ENCODE measurements around the gene GPC2. TPM values are rescaled to one million over a fixed set of nuclear protein-coding genes. Genes with fewer than 3 reads are reported as not detected.
A peak's percentile ranks its signal among the peaks of the same experiment; 100 is the strongest.

The GPC2 gene
- polyA plus RNA-seq, 1 donor (not counting 4 experiments of a cell fraction or from before 2014, with no cell fraction given) = 0.55 TPM

GRCh38 chr7:100137851-100138760, 39.1 kb downstream of the GPC2 start:
- Histone ChIP-seq H3K9me1 (ENCODE audit: control insufficient read depth, extremely low read depth, insufficient read depth, low read length) (no peaks in the 10 kb centered on the region), H4K20me1 (ENCODE audit: control insufficient read depth, extremely low read depth, insufficient read depth, low read length) (no peaks in the 10 kb centered on the region), H3K9me3 (ENCODE audit: control insufficient read depth, low read depth, low read length) (no peaks in the 10 kb centered on the region), H3K27me3 (ENCODE audit: control insufficient read depth, extremely low read depth, insufficient read depth, low read length) (no peaks in the 10 kb centered on the region), H2AFZ (ENCODE audit: control insufficient read depth, low read length) (no peak overlapping the region), H3K27ac (ENCODE audit: control insufficient read depth, insufficient read depth, low read length) (no peak overlapping the region), H3K79me2 (ENCODE audit: control insufficient read depth, insufficient read depth, low read length) (no peaks in the 10 kb centered on the region), H3K4me3 (ENCODE audit: control insufficient read depth in 2 of 3, extremely low read depth in 1 of 3, insufficient read depth in 2 of 3, low read depth in 1 of 3, low read length in 3 of 3) (no peak overlapping the region), H3K36me3 (ENCODE audit: control insufficient read depth in 2 of 2, extremely low read depth in 1 of 2, insufficient read depth in 2 of 2, low read length in 2 of 2) (no peaks in the 10 kb centered on the region), H3K4me2 (ENCODE audit: control insufficient read depth, extremely low read depth, insufficient read depth, low read depth, low read length) (no peak overlapping the region), H3K4me1 (ENCODE audit: control insufficient read depth, extremely low read depth, insufficient read depth, low read length) (peaks cover 4% of the 10 kb centered on the region), H3K9ac (ENCODE audit: control insufficient read depth, extremely low read depth, insufficient read depth, low read length) (no peak overlapping the region)
- DNase-seq (ENCODE audit: low read depth, low spot score) (no peak), FAIRE-seq (no peak)
- TF ChIP-seq EZH2 (IDR thresholded peaks at IDR 0.05; ENCODE audit: low read length) (no peak), CTCF (optimal IDR thresholded peaks at IDR 0.05 in 1 of 3, IDR thresholded peaks at IDR 0.05 in 1 of 3, conservative IDR thresholded peaks at IDR 0.05 in 1 of 3; ENCODE audit: extremely low read depth in 1 of 3, insufficient read depth in 2 of 3, low read length in 3 of 3) (no peak)
- dilution Hi-C loops (cut with MboI; ENCODE audit: extremely low pct_ligation_motif_present, low sequenced_read_pairs) = no loop called here

GRCh38 chr7:100132697-100133151, 44.5 kb downstream of the GPC2 start:
- H3K9me3 ChIP-seq (ENCODE audit: control insufficient read depth, low read depth, low read length) = no peaks in the 10 kb centered on the region
- H3K27me3 ChIP-seq (ENCODE audit: control insufficient read depth, extremely low read depth, insufficient read depth, low read length) = no peaks in the 10 kb centered on the region
- no peak overlapping the region for H3K4me2 ChIP-seq (ENCODE audit: control insufficient read depth, extremely low read depth, insufficient read depth, low read depth, low read length)
- H3K79me2 ChIP-seq (ENCODE audit: control insufficient read depth, insufficient read depth, low read length) = no peaks in the 10 kb centered on the region
- H3K9me1 ChIP-seq (ENCODE audit: control insufficient read depth, extremely low read depth, insufficient read depth, low read length) = no peaks in the 10 kb centered on the region
- FAIRE-seq (no peak), DNase-seq (ENCODE audit: low read depth, low spot score) (no peak)
- no peak overlapping the region for H3K4me3 ChIP-seq (ENCODE audit: control insufficient read depth in 2 of 3, extremely low read depth in 1 of 3, insufficient read depth in 2 of 3, low read depth in 1 of 3, low read length in 3 of 3)
- no peaks in the 10 kb centered on the region for H4K20me1 ChIP-seq (ENCODE audit: control insufficient read depth, extremely low read depth, insufficient read depth, low read length)
- H3K9ac ChIP-seq (ENCODE audit: control insufficient read depth, extremely low read depth, insufficient read depth, low read length) = no peak overlapping the region
- peaks cover 10% of the 10 kb centered on the region for H3K4me1 ChIP-seq (ENCODE audit: control insufficient read depth, extremely low read depth, insufficient read depth, low read length)
- H3K36me3 ChIP-seq (ENCODE audit: control insufficient read depth in 2 of 2, extremely low read depth in 1 of 2, insufficient read depth in 2 of 2, low read length in 2 of 2) = no peaks in the 10 kb centered on the region
- H2AFZ ChIP-seq (ENCODE audit: control insufficient read depth, low read length) = no peak overlapping the region
- TF ChIP-seq EZH2 (IDR thresholded peaks at IDR 0.05; ENCODE audit: low read length) = no peak
- TF ChIP-seq CTCF (optimal IDR thresholded peaks at IDR 0.05 in 1 of 3, IDR thresholded peaks at IDR 0.05 in 1 of 3, conservative IDR thresholded peaks at IDR 0.05 in 1 of 3; ENCODE audit: extremely low read depth in 1 of 3, insufficient read depth in 2 of 3, low read length in 3 of 3) = peak; percentile 95 to 98 (median 95)
- no peak overlapping the region for H3K27ac ChIP-seq (ENCODE audit: control insufficient read depth, insufficient read depth, low read length)
- dilution Hi-C loops (cut with MboI; ENCODE audit: extremely low pct_ligation_motif_present, low sequenced_read_pairs) = no loop called here
